Hematopoietic multipotent progenitor cell (in vitro differentiated cells): ENCODE data around the gene MORN5. TPM values are rescaled to one million over a fixed set of nuclear protein-coding genes. Genes with fewer than 3 reads are reported as not detected.

Experiments
- DNase-seq, 3 donors: peaks; one replicate each; pipeline ENCODE4 v3.0.0-alpha.2; 2011 to 2015; ENCODE audit warnings: low read depth in 2 of 3, low spot score in 2 of 3
- small RNA-seq: library from RNA; depleted of rRNA; stranded (forward); fragments of <200 nt; gene quantifications from one replicate; pipeline ENCODE3, GENCODE V24; 2012
- total RNA-seq: library from RNA; depleted of rRNA; stranded (reverse); fragments of >200 nt; gene quantifications from one replicate; pipeline ENCODE4 v1.2.3, GENCODE V29; 2012

Gene MORN5
- total RNA-seq, 1 donor = 0.27 TPM

GRCh38 chr9:122226142-122226757 lies 66.5 kb downstream of the MORN5 start:
- DNase-seq = no peak

GRCh38 chr9:122226758-122227574 lies 67.3 kb downstream of the MORN5 start:
- no peak for DNase-seq

- peak in 1 of 3 donors; percentile 15 for DNase-seq
These were observed 67.8 kb downstream of the MORN5 start for GRCh38 chr9:122227575-122227900.

GRCh38 chr9:122228191-122228567 lies 68.5 kb downstream of the MORN5 start:
- peak in 1 of 3 donors; percentile 20 for DNase-seq

GRCh38 chr9:122228568-122229484 lies 69.1 kb downstream of the MORN5 start, which contains the start of gene LHX6:
LHX6 (minus strand) TSS chr9:122228957; CDS start chr9:122228740, 217 bp downstream.
- peak in 2 of 3 donors; percentile 45 to 63 for DNase-seq

GRCh38 chr9:122229485-122229837 lies 69.8 kb downstream of the MORN5 start:
- DNase-seq = no peak

- no peak for DNase-seq
These were observed 73.1 kb downstream of the MORN5 start for GRCh38 chr9:122232796-122233306.

GRCh38 chr9:122234022-122234748 lies 74.5 kb downstream of the MORN5 start:
- DNase-seq = no peak

- DNase-seq = no peak
These were observed 77.0 kb downstream of the MORN5 start for GRCh38 chr9:122236681-122237080.

- DNase-seq = no peak
These were observed 80.0 kb downstream of the MORN5 start for GRCh38 chr9:122239722-122240121.

GRCh38 chr9:122244349-122244748 lies 84.6 kb downstream of the MORN5 start:
- DNase-seq = no peak

- DNase-seq = no peak
These were observed 87.0 kb downstream of the MORN5 start for GRCh38 chr9:122246666-122247065.

GRCh38 chr9:122248448-122248865 lies 88.7 kb downstream of the MORN5 start:
- no peak for DNase-seq

Small RNA genes lying within 50 kb of the gene (small RNA-seq; reads per million reads assigned to genes)
- gene MIR4478 = not detected

Other genes with a start within 250 kb of the MORN5 start
- 5.1 TPM for gene TTLL11, start 66.6 kb upstream of the MORN5 start, total RNA-seq
- 12.7 TPM for gene NDUFA8, start 129 bp upstream of the MORN5 start, total RNA-seq
- gene LHX6, start 69.0 kb downstream of the MORN5 start, total RNA-seq = 0.81 TPM
- gene RBM18, start 104.9 kb downstream of the MORN5 start, total RNA-seq = 3.5 TPM
- 16.7 TPM for gene MRRF, start 105.0 kb downstream of the MORN5 start, total RNA-seq
- gene PTGS1, start 211.1 kb downstream of the MORN5 start, total RNA-seq = 49.8 TPM